Hematopoietic multipotent progenitor cell treated with erythropoietin and hydrocortisone succinate and interleukin-3 and kit ligand, for 17 days (in vitro differentiated cells): Measurements from ENCODE around the gene TRANK1.
"Not testable (repeated sequence)": the region's sequence is repeated elsewhere in the genome, so short reads cannot be mapped to it uniquely, and the experiment has no call there.

Source experiments
- DNase-seq: peaks from one replicate; pipeline ENCODE4 v3.0.0-alpha.2; 2015; ENCODE audit warnings: low spot score

The TRANK1 gene

GRCh38 chr3:36957063-36957462 lies 12.2 kb upstream of the TRANK1 start:
- DNase-seq, result peak; percentile 64

GRCh38 chr3:36956155-36956554 lies 11.3 kb upstream of the TRANK1 start:
- peak; percentile 48 for DNase-seq

- peak; percentile 79 for DNase-seq
Observed at GRCh38 chr3:36954452-36955134, 9.7 kb upstream of the TRANK1 start.

- not testable (repeated sequence) for DNase-seq
Observed at GRCh38 chr3:36947814-36948213, 3.0 kb upstream of the TRANK1 start.

GRCh38 chr3:36945333-36945980 lies 603 bp upstream of the TRANK1 start:
- no peak for DNase-seq

- DNase-seq, result peak; percentile 68
Observed at GRCh38 chr3:36944012-36944640, 728 bp downstream of the TRANK1 start.

GRCh38 chr3:36943601-36944000 lies 1.3 kb downstream of the TRANK1 start:
- DNase-seq, result no peak

- DNase-seq, result no peak
Observed at GRCh38 chr3:36942638-36943248, 2.1 kb downstream of the TRANK1 start.

- DNase-seq, result no peak
Observed at GRCh38 chr3:36941658-36942057, 3.2 kb downstream of the TRANK1 start.

GRCh38 chr3:36941162-36941561 lies 3.7 kb downstream of the TRANK1 start:
- no peak for DNase-seq

GRCh38 chr3:36937492-36937891 lies 7.4 kb downstream of the TRANK1 start:
- DNase-seq, result no peak

GRCh38 chr3:36933540-36934296 lies 11.1 kb downstream of the TRANK1 start:
- peak; percentile 44 for DNase-seq

GRCh38 chr3:36931424-36931823 lies 13.4 kb downstream of the TRANK1 start:
- DNase-seq, result not testable (repeated sequence)

- DNase-seq, result no peak
Observed at GRCh38 chr3:36928220-36928619, 16.6 kb downstream of the TRANK1 start.

- no peak for DNase-seq
Observed at GRCh38 chr3:36926292-36926897, 18.5 kb downstream of the TRANK1 start.

GRCh38 chr3:36924744-36925521 lies 19.9 kb downstream of the TRANK1 start:
- no peak for DNase-seq

GRCh38 chr3:36923981-36924743 lies 20.7 kb downstream of the TRANK1 start:
- DNase-seq, result no peak

GRCh38 chr3:36923523-36923943 lies 21.3 kb downstream of the TRANK1 start:
- peak; percentile 38 for DNase-seq

GRCh38 chr3:36920884-36921567 lies 23.8 kb downstream of the TRANK1 start:
- DNase-seq, result no peak
